ENCODE results near the gene SLC25A42.

The SLC25A42 gene

GRCh38 chr19:19137556-19138108 is 73.8 kb downstream of the SLC25A42 start:
- no peak for DNase-seq
- H3K9me3 ChIP-seq (ENCODE audit: severe bottlenecking): no peaks in the 10 kb centered on the region
- H3K27me3 ChIP-seq (ENCODE audit: insufficient read depth, low read depth, severe bottlenecking): no peaks in the 10 kb centered on the region
- H3K36me3 ChIP-seq: peaks cover 2% of the 10 kb centered on the region; the same call in 1 of the 2 replicates
- TF ChIP-seq, protein P1, sequence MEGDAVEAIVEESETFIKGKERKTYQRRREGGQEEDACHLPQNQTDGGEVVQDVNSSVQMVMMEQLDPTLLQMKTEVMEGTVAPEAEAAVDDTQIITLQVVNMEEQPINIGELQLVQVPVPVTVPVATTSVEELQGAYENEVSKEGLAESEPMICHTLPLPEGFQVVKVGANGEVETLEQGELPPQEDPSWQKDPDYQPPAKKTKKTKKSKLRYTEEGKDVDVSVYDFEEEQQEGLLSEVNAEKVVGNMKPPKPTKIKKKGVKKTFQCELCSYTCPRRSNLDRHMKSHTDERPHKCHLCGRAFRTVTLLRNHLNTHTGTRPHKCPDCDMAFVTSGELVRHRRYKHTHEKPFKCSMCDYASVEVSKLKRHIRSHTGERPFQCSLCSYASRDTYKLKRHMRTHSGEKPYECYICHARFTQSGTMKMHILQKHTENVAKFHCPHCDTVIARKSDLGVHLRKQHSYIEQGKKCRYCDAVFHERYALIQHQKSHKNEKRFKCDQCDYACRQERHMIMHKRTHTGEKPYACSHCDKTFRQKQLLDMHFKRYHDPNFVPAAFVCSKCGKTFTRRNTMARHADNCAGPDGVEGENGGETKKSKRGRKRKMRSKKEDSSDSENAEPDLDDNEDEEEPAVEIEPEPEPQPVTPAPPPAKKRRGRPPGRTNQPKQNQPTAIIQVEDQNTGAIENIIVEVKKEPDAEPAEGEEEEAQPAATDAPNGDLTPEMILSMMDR (IDR thresholded peaks at IDR 0.05; ENCODE audit: low read depth, low read length): no peak
- peak overlapping the region; percentile 71 for H3K4me3 ChIP-seq (ENCODE audit: low read depth, low read length)
- peak overlapping the region; percentile 82 for H3K27ac ChIP-seq

- Histone ChIP-seq H3K27ac (peak within 1 kb of the TSS; percentile 82), H3K9me3 (ENCODE audit: severe bottlenecking) (no peaks in the 10 kb centered on the region), H3K27me3 (ENCODE audit: insufficient read depth, low read depth, severe bottlenecking) (no peaks in the 10 kb centered on the region), H3K4me3 (ENCODE audit: low read depth, low read length) (peak within 1 kb of the TSS; percentile 71), H3K36me3 (no peaks in the 10 kb centered on the region; the same call in 1 of the 2 replicates)
- peak; percentile 98 for DNase-seq
- TF ChIP-seq, protein P1 (IDR thresholded peaks at IDR 0.05; ENCODE audit: low read depth, low read length): no peak
Measured at GRCh38 chr19:19138109-19138981, 74.6 kb downstream of the SLC25A42 start, which contains the start of gene TMEM161A. Gene TMEM161A (minus strand): TSS chr19:19138478. CDS start chr19:19138428, 50 bp downstream.

GRCh38 chr19:19139876-19140229 is 76.1 kb downstream of the SLC25A42 start:
- DNase-seq: no peak
- TF ChIP-seq, protein P1 (IDR thresholded peaks at IDR 0.05; ENCODE audit: low read depth, low read length): no peak
- no peaks in the 10 kb centered on the region for H3K36me3 ChIP-seq
- no peak overlapping the region for H3K27ac ChIP-seq
- no peak overlapping the region for H3K4me3 ChIP-seq (ENCODE audit: low read depth, low read length)
- H3K9me3 ChIP-seq (ENCODE audit: severe bottlenecking): no peaks in the 10 kb centered on the region
- no peaks in the 10 kb centered on the region for H3K27me3 ChIP-seq (ENCODE audit: insufficient read depth, low read depth, severe bottlenecking)

DNA sequence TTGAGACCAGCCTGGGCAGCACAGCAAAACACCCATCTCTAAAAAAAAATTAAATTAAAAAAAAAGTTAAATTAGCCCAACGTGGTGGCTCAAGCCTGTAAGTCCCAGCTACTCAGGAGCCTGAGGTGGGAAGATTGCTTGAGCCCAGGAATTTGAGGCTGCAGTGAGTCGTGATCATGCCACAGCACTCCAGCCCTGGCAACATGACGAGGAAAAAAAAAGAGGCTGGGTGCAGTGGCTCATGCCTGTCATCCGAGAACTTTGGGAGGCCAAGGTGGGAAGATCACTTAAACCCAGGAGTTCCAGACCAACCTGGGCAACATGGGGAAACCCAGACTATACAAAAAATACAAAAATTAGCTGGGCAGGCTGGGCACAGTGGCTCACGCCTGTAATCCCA is 76.7 kb downstream of the SLC25A42 start:
- Histone ChIP-seq H3K9me3 (ENCODE audit: severe bottlenecking) (no peaks in the 10 kb centered on the region), H3K36me3 (no peaks in the 10 kb centered on the region), H3K27ac (no peak overlapping the region), H3K27me3 (ENCODE audit: insufficient read depth, low read depth, severe bottlenecking) (no peaks in the 10 kb centered on the region), H3K4me3 (ENCODE audit: low read depth, low read length) (no peak overlapping the region)
- TF ChIP-seq, protein P1 (IDR thresholded peaks at IDR 0.05; ENCODE audit: low read depth, low read length): no peak
- no peak for DNase-seq

GRCh38 chr19:19142347-19142746 is 78.6 kb downstream of the SLC25A42 start:
- Histone ChIP-seq H3K9me3 (ENCODE audit: severe bottlenecking) (no peaks in the 10 kb centered on the region), H3K27ac (no peak overlapping the region), H3K4me3 (ENCODE audit: low read depth, low read length) (no peak overlapping the region), H3K27me3 (ENCODE audit: insufficient read depth, low read depth, severe bottlenecking) (no peaks in the 10 kb centered on the region), H3K36me3 (no peaks in the 10 kb centered on the region)
- TF ChIP-seq, protein P1 (IDR thresholded peaks at IDR 0.05; ENCODE audit: low read depth, low read length): no peak
- no peak for DNase-seq
